ENCODE results near the gene ELP5.
A peak's percentile ranks its signal among the peaks of the same experiment; 100 is the strongest.

The ELP5 gene
- 17.6 reads per million, percentile 44 among the genes with 10 or more reads in this experiment for total RNA-seq

- DNase-seq: peak; percentile 82
Measured at GRCh38 chr17:7252176-7253043, at the start of gene ELP5. TSS of gene ELP5 (plus strand) at chr17:7252215. CDS start at chr17:7252551, 336 bp downstream.

- DNase-seq: no peak
Measured at GRCh38 chr17:7203391-7203790, 48.6 kb upstream of the ELP5 start.

- no peak for DNase-seq
Measured at GRCh38 chr17:7204336-7204735, 47.7 kb upstream of the ELP5 start.

GRCh38 chr17:7204828-7205461 is 47.1 kb upstream of the ELP5 start:
- DNase-seq: peak; percentile 97

- DNase-seq: no peak
Measured at GRCh38 chr17:7205561-7205960, 46.5 kb upstream of the ELP5 start.

GRCh38 chr17:7207120-7208001 is 44.7 kb upstream of the ELP5 start:
- DNase-seq: no peak

- DNase-seq: no peak
Measured at GRCh38 chr17:7208027-7208571, 43.9 kb upstream of the ELP5 start.

- DNase-seq: no peak
Measured at GRCh38 chr17:7208754-7209460, 43.1 kb upstream of the ELP5 start.

- DNase-seq: no peak
Measured at GRCh38 chr17:7211491-7212273, 40.3 kb upstream of the ELP5 start.

- peak; percentile 75 for DNase-seq
Measured at GRCh38 chr17:7213895-7214299, 38.1 kb upstream of the ELP5 start.

GRCh38 chr17:7214300-7215135 is 37.5 kb upstream of the ELP5 start:
- DNase-seq: peak; percentile 98

- DNase-seq: no peak
Measured at GRCh38 chr17:7215136-7215638, 36.8 kb upstream of the ELP5 start.

- DNase-seq: no peak
Measured at GRCh38 chr17:7215652-7216180, 36.3 kb upstream of the ELP5 start.

GRCh38 chr17:7216242-7217112 is 35.5 kb upstream of the ELP5 start:
- no peak for DNase-seq

GRCh38 chr17:7217113-7217987 is 34.7 kb upstream of the ELP5 start:
- DNase-seq: no peak

GRCh38 chr17:7218166-7218565 is 33.8 kb upstream of the ELP5 start:
- no peak for DNase-seq

GRCh38 chr17:7218758-7219157 is 33.3 kb upstream of the ELP5 start:
- DNase-seq: no peak
